CD4-positive, alpha-beta T cell treated with Interleukin-6 for 4 hours (primary cell): ENCODE measurements around the gene SDCCAG8.

Experiments
- DNase-seq: peaks from one replicate; pipeline ENCODE4 v3.0.0-alpha.2; 2020; ENCODE audit warnings: mixed read lengths

SDCCAG8 gene

DNA sequence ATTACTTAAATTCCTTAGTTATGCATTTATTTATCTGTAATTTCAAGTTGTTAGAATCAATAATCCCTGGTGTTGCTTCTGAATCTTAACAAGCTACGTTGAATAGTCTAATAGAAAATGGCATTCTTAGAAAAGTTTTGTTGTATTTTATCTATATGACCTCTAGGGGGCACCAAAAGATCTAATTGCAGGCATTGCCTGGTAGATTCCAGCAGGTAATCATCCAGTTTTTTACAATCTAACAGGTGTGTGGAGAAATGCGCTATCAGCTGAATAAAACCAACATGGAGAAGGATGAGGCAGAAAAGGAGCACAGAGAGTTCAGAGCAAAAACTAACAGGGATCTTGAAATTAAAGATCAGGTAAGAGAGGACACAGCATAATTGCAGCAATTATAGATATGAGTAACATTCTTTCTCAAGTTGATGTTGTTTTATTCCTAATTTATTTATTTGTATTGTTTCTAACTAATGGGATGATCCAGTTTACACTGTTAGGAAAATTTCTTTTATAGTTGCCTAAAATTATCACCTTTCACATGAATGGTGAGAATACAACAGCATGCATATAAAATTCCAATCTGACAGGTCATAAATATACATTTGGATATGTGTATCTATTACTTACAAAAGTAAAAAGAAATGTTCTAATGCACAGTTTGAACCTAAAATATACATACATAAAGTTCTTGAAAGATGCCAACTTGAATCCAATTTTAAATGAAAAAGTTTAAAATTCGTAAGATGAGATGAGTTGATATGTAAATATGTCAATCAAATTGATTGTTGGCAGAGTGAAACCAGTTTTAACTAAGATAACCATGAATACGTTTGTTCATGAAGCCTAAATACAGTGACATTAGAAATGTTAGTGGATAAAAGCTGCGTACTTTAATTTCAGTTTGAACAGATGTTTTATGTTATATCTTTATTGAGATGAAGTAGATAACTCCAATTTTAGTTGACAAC is 88.4 kb downstream of the SDCCAG8 start:
- no peak for DNase-seq

DNA sequence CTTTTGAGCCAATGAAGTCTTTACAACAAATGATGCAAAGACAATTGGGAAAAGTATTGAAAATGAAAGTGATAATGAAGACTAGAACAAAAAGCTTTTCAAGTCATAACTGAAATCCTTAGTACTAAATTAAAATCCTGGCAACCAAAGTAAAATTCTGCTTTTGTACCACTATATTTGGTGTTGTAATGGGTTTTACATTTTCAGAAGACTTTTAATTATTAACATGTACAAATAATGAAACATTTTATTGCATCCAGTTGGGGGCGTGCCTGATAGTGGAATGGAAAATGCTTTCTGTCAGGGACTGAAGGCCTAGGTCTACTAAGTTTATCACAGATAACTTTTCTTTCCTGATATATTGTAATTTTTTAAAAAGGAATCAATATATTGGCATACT is 89.4 kb downstream of the SDCCAG8 start:
- no peak for DNase-seq

DNA sequence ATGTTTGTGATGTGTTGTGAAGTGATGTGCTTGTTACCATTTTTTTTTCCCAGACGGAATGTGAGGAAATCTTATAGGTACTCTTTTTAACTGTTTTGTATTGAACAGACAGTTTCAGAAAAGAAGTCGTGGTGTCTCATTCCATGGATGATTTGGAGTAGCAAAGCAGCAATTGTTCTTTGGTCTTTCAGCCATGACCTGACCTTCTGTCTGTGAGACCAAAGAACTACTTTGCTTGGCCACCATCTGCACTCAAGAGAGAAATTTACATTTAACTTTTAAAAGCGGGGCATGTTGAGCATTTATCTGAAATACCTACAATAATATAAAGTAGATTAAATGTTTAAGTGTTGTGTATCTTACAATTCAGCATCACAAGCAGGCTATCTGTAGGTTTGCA is 90.2 kb downstream of the SDCCAG8 start:
- no peak for DNase-seq

DNA sequence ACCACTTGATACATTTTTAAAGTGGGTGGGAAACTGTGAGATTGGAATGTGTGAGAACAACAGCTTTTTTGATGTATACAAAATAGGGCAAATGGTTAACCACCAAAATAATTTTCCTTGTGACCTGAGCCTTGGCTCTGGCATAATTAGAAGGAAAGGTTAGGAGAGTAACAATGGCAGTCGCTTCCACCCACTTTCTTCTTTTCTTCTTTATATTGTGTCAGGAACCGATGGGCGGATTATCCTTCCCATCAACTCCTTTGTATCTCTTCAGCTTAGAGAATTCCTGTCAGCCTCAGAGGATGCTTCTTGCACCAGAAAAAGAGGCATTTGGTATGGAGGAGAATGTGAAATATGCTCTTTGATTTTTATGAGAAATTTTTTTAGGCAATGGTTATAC is 90.6 kb downstream of the SDCCAG8 start:
- DNase-seq, result no peak

DNA sequence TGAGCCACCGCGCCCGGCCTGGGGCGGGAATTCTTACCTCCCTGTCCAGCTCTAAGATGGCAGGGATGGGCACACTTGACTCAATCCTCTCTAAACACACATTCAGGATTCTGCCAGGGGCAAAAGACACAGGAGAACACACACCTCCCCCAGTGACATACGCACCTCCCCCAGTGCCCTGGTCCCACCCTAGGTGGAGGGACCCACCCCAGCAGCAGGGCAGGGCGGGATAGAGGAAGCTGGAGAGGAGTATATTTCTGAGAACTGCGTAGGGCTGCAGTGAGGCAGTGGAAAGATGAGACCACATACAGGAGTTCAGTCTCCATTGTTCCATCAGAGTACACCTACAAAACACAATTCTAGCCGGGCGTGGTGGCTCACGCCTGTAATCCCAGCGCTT is 92.5 kb downstream of the SDCCAG8 start:
- no peak for DNase-seq

DNA sequence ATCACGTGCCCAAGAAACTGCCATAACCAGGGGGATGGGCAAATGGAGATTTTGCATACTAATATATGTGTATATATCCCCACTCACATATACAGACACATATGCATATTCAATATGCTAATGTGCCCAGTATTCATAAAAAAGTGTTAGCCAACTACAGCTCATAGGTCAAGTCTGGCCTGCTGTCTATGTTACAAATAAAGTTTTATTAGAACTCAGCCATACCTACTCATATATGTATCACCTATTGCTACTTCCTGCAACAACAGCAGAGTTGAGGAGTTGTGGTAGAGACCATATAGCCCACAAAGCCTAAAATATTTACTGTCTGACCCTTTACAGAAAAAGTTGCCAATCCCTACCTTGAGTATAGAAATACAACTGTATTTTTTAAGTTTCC is 93.3 kb downstream of the SDCCAG8 start:
- no peak for DNase-seq

DNA sequence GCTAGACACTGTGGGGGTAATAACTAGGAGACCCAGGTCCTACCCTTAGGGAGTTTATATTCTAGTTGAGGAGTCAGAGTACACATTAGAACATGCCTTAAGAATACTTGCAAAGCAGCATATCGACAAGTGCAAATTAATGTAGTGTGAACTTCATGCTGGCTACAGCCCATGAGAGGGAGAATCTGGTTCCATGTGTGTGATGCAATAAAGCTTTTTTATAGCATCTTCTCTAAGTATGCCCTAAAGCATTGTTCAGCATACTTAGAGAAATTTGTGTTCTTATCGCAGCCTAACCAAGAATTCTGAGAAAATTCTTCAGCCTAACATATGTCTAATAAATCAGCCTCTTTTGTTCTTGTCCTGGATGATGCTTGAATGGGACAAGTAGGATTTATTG is 95.5 kb downstream of the SDCCAG8 start:
- DNase-seq, result no peak

DNA sequence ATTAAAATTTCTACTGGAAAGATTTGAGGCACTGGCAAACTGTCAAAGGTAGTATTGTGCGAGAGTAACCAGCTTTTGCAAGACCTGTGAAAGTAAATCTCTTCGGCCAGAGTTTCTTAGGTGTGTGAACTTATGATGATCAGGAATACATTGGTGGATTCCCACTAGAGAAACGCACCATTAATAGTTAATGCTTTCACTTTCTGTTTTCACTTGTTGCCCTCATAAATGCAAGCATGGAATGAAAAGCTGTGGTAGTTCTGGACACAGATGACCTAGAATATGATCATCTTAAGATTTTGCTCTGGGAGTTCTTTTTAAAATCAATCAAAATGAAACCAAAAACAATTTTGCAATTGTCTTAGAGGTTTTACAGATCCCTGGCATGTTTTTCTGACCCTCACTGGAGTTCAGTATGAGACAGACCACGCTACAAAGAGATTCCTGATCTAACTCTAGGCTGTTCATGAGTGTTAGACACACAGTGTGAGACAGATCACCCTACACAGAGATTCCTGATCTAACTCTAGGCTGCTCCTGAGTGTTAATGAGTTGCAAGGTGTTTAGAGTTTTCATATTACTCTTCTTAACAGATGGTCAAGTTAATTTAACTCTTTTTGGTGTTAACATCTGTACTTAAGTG is 98.8 kb downstream of the SDCCAG8 start:
- no peak for DNase-seq

DNA sequence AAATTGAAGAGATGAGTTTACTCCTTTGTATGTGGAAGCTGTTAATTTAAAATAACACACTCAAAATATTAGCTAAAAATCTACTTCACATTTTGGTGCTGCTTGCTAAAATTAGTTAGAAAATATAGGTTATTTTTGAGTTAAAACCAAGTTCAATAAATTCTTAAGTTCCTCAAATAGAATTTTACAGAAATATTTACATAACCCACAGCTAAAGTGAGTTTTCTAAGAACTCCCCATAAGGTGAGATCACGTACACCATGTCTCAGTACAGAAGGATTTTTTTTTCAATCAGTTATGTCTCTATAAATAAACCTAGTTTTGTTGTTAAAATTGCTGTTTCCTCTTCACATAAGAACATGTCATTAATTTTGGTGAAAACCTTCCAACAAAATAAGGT is 108.0 kb downstream of the SDCCAG8 start:
- DNase-seq, result no peak

DNA sequence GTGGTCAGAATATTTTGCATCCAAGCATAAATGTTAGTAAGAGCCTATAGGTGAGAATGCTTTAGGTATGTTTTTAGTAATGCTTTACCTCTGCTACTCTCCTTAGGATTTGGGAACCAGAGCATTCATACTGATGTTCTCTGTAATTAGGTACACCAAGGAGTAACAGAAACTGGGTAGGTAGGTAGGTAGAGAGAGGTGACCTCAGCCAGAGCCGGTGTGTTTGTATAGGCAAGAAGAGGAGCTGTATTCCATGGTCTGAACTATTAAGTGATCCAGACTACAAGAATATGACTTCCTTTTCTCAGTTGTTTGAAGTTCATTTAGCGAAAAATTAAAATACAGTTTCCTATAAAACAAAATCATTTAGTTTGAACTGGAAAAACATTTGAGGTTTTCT is 108.5 kb downstream of the SDCCAG8 start:
- no peak for DNase-seq

DNA sequence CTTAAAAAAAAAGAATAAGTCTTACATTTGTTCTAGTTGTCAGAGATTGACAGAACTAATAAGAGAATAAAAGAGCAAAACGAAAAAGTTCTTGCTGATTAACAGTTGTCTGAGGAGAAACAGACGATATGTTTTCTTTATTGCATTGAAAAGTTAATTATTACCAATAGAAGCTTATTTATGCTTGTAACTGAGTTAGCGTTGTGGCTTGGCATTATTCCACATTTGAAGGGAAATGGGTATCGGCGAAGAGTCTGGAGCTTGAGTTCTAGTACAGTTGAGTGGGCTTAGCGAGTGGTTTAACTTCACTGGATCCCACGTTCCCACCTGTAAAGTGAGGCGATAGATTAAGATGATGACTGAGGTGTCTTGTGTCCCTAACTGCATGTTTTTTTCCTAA is 109.0 kb downstream of the SDCCAG8 start:
- no peak for DNase-seq

DNA sequence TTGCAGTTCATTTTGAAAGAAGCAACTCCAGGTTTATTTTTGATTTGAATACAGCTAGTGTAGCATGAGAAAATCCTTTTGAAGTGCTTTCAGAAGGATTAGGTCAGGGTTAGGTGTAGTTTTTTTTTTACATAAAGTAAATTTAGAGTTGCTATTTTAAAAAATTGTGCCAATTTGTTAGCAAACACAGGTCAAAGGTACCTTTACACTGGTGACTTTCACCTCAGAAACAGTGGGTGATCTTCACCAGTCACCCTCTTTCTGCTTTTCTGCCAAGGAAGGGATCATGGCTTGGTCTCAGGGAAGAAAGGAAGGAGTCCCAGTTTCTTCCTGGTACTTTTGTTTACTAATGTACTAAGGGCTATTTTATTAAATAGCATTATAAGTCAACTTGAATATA is 111.5 kb downstream of the SDCCAG8 start:
- no peak for DNase-seq

DNA sequence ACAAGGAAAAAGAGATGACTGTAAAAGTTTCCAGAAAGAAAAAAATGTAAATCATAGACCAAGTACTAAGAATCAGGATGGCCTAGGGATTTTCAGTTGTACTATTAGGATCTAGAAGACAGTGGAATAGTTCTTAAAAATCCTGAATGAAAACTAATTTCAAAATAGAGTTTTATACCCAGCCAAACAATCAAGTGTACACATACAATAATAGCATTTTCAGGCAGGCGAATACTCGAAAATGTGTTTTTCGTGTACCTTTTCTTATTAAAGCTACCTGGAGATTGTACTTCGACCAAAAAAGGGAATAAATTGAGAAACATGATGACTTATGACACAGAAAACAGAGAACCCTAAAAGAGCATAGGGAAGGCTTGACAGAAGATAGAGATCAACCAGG is 118.6 kb downstream of the SDCCAG8 start:
- DNase-seq, result no peak

DNA sequence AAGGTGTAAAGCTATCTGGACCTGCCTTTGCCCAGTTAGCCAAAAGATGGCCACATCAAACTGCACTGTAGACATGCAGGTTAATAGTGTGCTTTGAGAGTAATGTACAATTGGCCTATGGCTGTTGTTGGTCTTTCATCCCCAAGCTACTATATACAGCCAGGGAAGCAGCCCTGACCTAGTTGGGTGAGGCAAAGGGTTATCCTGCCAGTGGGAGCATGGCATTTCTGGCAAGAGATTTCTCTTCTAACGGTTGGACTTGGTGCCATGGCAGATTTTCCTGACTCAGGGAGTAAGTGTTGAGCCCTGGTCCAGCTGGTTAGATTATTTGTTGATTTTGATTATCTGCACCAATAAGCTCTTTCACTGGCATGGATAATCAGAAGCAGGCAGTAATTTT is 119.8 kb downstream of the SDCCAG8 start:
- no peak for DNase-seq

DNA sequence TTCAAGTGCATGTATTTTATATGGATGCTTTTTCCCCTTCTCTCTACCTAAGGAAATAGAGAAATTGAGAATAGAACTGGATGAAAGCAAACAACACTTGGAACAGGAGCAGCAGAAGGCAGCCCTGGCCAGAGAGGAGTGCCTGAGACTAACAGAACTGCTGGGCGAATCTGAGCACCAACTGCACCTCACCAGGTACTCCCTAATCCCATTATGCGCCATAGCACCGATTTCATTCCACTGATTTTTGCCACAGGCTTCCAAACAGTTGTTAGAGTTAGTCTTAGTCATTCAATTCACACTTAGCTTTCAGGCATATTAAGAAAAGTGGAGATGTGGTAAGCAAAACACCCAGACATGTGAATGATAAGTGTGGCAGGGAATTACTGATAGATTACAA is 122.8 kb downstream of the SDCCAG8 start:
- DNase-seq, result no peak

DNA sequence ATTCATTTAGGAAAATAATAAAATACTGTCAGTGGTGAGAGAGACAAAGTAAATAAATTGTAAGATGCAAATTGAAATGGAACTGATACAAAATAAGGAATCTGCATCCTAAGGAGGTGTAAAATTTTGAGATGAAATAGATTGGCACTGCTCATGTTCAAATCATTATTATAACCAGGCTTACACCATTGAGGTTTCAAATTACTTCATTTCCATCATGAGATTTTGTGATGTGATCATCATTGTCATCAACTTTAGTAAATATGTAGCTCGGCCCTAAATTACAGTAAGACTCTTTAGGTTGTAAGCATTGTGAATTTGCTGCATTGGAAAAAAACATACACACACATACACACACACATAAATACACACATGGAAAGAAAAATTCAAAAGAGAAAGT is 123.4 kb downstream of the SDCCAG8 start:
- no peak for DNase-seq

DNA sequence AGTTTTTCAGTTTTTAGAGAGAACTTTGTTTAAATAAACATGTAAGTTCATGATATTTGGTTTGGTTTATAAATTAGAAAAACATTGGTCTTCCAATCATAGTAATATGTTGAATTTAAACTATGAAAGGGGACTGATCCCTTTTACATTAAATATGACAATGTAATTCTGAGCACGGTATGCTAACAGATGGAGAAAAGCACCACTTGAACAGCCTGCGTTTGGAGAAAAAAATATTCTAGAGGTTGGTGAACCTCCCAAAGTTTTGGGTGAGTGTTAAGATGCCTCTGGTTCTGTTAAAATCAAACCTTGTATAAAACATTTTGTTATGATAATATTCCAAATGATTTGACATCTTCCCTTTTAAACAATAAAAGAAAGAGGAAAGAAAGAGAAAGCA is 123.9 kb downstream of the SDCCAG8 start:
- no peak for DNase-seq

DNA sequence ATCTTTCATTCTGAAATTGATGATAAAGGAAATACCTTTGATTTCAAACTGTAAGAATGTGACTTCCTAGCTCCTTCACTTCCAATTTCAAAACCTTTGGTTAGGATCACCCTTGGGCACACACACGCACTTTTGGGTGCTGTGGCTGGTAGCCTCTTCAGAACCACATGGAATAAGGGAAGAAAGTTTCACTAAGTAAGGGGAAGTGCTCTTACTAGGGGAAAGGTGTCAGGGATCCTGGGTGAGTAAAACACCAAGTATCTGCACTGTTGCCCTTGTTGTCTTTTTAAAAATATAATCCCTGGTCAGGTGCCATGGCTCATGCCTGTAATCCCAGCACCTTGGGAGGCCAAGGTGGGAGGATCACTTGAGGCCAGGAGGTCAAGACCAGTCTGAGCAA is 132.4 kb downstream of the SDCCAG8 start:
- DNase-seq, result no peak

DNA sequence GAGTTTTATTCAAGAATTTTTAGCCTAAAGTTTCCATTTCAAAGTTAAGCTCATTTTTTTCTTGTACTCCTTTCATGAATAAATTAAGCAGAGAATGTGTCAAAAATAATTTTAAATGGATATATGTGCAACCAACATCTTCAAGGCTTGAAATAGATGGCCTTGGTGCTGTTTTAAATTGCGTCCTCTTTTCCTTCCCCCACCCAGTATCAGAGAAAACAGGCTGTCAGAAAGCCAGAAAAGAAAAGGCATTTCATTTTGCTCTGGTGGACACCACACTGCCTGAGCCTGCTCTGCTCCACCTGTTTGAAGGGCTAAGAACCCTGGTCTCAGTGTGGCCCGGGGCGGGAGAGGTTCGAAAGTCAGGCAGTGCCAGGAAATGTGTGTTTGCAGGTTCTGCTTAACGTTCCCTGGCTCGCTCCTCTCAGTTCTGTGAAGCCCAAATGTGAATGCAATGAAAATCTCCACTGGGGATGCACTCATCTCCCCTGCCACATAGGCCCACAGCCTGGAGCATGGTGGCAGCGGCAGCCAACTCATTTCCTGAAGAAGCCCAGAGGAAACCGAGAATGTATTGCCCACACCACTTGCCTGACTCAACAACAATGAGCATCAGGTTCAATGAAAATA is 134.4 kb downstream of the SDCCAG8 start:
- no peak for DNase-seq

DNA sequence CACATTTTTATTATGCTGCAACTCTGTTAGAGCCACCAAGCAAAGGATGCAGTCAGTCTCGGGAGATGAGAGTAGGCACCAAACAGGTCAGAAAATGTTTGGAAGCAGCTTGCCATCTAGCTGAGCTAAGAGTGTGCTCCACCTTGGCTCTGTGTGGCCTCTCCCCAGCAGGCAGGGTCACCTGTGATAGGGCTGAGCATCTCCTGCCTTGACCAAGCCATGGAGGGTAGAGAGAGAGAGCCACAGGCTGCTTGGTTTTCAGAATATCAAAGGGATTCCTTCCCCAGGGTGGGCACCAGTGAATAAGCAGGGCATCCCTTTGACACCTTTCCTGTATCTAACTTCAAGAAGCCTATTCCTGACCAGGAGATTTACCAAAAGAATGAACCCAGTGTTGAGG is 135.5 kb downstream of the SDCCAG8 start:
- DNase-seq, result no peak

DNA sequence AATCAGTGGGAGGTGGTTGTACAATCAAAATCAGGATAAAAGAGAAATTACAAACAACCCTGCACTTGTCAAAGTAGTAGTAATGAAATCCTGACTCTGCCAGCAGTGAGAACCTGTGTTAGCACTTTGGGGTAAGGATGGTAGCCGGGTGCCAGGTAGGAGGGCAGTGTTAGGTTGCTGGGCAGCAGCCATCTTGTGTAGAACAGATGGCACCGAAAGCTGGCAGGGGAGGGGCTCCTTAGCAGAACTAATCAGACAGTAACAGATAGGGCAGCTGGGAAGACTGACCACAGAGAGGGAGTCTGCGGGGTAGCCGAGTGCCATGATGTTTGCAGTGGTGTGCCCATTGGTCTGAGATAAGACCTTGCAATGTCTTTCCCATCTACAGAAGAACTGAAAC is 137.3 kb downstream of the SDCCAG8 start:
- DNase-seq, result no peak

DNA sequence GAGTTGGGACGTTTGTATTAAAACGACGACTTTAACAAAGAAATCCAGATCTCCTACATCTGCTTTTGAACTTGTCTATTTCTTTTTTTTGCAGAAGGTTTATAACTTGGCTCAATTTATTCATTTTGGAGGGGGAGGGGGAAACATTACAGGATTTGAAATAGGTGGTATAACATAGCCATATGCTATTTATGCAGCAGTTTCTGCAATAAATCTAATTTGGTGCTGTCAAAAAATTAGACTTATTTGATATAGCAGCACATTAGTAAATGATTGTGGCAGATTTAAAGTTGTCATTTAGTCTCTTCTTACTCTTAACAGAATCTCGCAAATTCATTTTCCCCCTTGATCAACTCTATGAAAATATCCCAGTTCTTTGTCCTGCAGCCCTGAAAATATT is 138.2 kb downstream of the SDCCAG8 start:
- no peak for DNase-seq

DNA sequence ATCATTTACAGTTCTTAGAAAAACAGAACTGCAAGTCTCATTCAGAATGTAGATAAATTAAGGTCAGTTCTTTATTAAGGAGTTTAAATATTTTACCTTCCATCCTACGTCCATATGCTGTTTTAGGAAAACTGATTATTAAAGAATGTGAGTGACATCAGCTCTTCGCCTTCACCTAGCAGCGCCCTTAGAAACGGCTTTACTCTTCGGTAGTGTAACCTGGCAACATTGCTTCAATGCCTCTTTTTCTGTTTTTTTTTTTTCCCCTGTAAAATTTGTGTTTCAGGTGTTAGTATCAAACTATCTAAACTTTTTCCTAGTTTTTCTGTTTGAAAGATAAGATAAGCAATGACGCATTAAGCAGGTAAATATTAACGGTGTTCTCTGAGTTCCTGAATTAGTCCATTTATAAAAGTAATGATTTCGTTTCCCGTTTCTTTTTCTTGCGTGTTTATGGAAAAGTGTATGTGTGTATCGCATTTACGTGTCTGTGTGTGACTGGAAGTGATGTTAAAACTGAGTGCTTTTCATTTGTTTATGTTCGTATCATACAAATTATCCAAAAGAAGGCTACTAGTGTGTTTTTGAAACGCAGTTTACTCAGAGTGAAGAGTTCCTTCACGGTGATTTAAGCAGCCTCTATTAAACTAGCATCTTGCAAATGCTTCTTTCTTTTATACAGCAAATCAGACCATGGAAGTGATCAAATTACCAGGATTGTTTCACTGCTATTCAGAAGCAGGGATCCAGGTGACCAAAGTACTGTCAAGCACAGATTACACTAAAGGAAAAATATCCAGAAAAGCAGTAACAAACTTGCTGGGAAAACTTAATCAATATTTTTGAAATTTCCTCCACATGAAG is 139.0 kb downstream of the SDCCAG8 start:
- no peak for DNase-seq
